ENCODE measurements around the gene TSPAN18.

TSPAN18 gene

DNA sequence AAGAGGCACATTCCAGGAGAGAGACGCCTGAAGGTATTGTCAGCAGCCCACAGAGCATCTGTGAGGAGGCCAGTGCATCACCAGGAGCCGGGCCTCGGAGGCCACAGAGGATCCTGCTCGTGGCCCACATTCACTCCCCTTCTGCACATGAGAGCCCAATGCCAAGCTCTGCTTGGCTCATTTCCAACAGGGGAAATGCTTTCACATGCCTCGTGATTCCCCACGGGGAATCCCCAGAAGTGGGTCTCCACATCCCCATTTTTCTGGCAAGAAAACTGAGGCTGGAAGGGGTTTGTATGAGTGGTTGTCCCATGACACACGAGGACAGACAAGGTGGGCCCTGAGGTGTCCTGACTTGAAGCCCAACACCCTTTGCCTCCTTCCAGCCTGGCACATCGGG is 189.6 kb downstream of the TSPAN18 start:
- no peak for DNase-seq (ENCODE audit: low read depth, low spot score)

DNA sequence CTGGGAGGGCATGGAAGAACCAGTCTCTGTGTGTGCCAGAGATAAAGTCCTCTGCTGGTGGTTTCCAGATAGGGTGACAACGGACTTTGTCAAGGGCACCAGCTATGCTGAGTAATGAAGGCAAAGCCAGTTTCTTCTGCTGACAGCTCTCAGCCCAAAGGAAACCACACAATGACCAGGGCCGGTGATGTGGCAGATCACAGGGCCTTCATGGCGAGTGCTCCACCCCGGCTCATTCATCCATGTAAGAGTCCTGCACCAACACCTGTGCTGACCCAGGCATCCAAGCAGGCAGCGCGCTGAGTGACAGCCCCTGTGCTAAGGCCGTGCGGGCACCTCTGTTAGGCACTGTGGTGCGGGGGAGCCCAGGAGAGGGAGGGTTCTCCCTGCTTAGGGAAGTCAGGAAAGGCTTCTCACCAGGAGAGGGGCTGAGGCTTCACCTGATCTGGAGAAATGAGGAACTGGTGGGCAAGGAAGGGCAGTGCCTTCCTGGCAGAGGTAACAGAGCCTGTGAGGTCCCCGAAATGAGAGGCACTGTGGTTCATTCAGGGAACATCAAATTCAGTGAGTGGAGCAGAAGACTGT is 190.1 kb downstream of the TSPAN18 start:
- DNase-seq (ENCODE audit: low read depth, low spot score): no peak

DNA sequence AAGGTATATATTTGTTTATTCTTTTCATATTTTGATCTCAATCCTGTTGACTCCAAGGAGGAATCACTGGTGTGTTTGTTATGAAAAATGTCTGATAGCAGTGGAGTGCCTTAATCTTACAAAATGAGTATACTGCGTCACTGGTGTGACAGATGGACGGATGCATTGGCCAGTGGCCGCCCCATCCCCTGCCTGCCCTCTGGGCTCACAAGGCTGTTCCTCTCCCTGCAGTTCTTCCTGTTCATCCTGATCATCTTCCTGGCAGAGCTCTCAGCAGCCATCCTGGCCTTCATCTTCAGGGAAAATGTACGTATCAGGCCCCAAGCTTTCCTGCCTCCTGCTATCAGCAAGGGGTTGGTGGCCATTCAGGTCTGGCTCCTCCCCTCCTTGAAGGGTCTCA is 191.0 kb downstream of the TSPAN18 start:
- no peak for DNase-seq (ENCODE audit: low read depth, low spot score)

DNA sequence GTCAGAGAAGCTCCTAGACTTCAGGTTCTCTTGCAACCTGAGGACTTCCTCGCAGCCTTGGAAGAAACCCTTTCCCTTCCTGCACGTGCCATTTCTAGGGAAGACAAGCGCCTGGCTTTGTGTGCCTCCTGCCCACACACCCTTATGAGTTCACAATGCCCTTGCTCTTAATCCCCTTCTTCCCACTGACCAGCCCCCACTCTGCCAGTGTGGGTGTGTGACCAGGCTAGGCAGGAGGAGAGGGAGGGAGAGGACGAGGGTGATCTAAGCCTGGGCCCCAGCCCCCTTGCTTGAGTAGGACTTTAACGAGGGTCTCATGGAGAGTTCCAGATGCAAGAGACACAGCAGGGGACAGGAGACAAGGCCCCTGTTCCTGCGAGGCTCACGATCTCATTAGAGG is 193.7 kb downstream of the TSPAN18 start:
- DNase-seq (ENCODE audit: low read depth, low spot score): no peak

DNA sequence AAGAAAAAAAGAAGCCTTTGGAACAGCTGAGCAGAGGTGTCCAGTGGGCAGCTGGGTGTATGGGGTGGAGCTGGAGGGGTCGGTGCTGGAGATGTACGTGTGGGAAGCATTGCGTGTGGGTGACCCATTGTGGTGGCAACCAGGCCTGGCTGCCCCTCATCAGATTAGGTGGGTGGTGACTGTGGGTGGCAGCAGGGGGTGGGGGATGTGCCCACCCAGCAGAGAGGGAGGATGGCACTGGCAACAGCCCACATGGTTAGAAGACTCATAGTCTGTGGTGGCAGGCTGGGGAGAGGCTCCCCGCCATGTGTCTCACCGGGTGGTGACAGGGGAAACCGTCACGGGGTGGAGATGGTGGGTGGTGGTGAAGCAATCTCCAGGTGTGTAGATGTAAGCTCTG is 196.4 kb downstream of the TSPAN18 start:
- no peak for DNase-seq (ENCODE audit: low read depth, low spot score)

DNA sequence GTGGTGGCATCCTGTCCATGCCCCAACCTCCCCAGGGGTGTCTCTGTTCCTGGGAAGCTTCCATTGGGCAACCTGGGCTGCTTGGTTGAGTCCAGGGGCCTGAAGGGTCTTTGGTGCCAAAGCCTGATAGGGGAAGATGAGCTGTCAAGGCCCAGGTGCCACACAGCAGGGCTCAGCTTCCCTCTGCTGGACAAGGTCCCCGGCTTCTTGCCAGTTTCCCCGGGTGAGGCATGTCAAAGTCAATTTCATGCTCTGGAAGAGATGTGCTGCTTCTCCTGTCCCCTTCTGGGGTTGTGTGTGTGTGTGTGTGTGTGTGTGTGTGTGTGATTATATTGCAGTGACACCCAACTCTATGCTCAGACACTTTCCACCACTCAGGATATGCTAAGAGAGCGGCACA is 197.0 kb downstream of the TSPAN18 start:
- DNase-seq (ENCODE audit: low read depth, low spot score): no peak

DNA sequence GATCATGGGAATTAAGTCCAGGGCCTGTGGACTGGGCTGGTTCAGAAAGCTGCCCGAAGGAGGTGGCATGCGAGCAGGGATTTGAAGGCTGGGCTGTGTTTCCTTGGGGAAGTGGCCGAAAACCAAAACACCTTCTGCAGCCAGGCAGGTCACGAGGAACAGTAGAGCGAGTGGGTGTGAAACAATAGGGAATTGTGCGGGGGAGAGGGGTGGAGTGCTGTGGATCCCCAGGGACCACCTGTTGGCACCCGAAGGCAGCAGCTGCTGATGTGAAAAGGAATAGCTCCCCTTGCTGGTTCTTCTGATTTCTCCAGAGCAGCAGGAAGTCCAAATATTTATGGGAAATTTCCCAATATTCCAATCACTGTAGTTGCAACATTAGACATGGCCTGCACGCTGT is 199.3 kb downstream of the TSPAN18 start:
- no peak for DNase-seq (ENCODE audit: low read depth, low spot score)

DNA sequence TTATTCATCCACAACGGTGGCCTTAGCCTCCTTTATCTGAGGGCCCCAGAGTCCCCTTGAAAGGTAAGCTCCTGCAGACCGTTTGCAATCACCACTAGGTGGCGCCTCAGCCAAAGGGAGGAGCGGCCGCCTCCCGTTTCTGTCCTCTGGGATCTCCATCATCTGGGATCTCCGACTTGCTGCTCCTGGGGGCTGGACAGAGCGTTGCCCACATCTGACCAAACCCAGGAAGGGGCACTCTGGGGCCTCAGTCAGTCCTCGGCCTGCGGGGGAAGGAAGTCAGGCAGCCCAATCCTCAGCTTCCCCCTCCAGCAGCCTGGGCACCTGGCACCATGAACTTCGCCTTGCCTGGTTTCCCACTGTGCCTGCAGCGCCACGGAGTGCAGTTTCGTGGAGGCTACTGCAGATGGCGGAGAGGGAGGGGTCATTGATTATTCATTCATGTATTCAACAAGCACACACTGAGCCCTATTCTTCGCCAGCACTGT is 200.5 kb downstream of the TSPAN18 start:
- no peak for DNase-seq (ENCODE audit: low read depth, low spot score)

DNA sequence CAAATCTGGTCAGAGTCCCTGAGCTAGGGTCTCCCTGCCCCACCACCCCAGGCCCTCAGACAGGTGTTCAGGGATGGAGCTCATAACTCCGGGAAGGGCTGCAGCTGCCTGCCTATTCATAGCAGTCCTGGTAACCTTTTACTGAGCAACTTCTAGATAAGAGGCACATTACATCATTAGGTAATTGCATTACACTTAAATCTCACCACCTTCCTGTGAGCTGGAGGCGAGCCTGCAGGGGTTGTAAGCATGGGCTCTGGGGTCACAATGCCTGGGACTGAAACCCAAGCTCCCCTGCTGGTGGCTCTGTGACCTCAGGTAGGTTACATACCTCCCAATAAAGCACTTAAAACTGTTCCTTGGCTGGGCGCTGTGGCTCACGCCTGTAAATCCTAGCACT is 201.4 kb downstream of the TSPAN18 start:
- DNase-seq (ENCODE audit: low read depth, low spot score): no peak

DNA sequence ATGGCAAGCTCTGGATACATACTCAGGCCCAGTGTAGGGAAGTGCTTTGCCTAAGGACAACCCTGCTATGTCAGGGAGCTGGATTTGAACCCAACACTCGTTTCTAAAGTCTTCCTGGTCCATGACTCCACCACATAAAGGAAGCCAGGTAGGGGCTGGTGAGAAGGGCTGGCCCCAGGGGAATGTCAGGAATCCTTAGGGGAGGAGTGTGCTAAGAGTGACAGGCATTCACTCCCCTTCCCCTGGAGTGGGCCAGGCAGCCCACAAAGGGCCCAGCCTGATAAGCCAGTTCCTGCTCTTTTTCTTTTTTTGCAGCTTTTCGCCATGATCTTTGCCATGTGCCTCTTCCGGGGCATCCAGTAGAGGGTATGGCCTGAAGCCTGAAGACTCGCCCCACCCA is 202.1 kb downstream of the TSPAN18 start:
- no peak for DNase-seq (ENCODE audit: low read depth, low spot score)

DNA sequence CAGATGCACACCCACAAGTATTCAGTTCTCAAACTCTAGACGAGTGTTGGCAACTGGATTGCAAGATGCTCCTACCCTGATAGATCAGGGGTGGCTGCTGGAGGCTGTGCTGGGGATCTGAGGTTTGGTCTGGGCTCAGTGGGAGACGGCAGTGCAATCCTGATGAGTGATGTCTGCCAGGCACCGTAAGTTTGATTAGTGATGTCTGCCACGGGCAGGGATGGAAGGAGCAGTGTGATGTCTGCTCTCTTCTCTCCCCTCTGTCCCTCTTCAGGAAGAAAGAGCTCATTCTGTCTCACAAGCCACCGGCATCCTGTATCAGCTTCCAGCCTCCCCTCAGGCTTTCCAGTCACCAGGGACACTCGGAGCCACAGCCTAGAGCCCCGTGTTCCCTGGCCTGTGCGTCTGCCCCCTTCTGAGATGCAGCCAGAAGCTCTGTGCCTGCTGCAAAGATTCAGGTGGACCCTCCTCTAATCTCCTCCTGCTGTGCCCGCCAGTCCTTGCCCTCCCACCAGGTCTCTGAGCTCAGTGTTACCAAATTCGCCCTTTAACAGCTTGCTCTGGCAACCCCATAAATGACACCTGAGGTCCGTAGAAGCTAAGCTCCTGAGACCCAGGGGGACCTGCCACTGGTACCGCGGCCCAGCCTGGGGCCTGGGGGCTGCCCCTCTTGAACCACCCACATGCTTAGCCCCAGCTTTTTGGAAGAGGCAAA is 204.0 kb downstream of the TSPAN18 start:
- no peak for DNase-seq (ENCODE audit: low read depth, low spot score)

DNA sequence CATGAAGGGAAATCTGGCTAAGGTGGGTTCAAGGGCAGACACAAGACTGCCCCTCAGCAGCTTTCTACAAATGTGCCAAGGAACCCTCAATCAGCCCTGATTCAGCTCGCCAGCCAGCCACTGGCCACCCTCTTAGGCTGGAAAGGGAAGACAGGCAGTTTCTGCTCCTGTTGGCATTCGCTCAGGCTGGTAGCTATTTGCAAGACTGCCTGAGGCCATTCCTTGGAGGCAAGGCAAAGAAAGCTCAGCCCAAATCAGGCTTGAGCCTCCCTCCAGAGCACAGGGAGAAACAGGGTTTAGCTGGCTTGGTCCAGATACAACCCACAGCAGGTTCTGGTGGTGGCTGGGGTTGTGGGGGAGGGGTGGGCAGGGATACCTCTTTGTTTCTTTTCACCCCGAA is 204.7 kb downstream of the TSPAN18 start:
- DNase-seq (ENCODE audit: low read depth, low spot score): no peak

DNA sequence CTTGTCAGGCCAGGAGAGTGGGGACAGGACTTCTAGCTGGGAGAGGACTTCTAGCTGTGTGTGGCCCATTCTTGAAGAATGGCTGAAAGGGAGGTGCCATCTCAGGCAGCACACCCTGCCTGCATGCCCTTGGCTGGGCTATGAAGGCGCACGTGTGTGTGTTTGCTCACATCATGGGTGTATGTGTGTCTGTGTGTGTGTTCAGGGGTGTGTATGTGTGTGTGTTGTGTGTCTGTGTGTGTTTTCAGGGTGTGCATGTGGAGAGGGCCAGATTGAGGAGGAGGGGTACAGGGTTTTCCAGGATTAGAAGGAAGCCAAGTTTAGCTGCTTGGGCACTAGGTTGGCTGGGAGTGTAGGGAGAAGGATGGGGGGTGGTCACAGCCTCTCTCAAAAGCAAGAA is 207.3 kb downstream of the TSPAN18 start:
- DNase-seq (ENCODE audit: low read depth, low spot score): no peak

DNA sequence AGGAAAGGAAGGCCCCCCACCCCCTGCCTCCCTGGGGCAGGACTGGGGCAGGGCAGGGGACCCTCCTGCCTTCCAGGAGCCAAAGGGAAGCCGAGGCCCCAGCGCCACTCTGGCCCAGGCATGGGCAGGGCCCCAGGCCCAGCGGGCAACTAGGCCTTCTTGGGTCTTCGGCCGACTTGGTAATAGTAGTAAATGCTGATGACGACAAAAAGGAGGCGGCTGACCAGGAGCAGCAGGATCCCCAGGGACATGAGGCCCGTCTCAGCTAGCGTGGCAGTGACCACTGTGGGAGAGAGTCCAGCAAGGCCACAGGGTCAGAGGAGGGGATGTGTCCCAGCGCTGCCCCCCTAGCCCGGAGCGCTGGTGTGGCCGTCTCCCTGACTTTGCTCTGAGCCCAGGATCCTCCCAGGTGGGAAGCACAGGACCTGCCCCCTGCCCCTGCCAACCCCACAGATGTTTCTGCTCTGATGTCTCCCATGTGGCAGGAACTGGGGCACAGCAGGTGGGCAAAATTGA is 208.0 kb downstream of the TSPAN18 start:
- DNase-seq (ENCODE audit: low read depth, low spot score): no peak

DNA sequence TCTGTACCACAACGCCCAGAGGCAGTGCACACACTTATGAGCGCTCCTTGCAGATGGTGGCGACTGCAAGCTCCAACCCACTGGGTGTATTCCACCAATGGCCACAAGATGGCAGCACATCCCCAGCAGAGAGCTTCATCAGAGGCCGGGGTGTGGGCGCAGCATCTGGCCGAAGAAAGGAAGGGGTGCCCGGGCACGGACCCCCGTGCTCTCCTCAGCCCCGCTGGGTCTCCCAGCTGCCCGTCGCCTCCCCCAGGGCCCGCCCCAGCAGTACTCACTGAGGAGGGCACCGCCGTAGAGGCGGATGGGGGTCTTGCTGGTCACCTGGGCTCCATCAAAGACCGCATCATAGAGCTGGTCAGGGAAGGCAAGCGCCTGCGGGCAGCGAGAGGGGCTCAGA is 209.8 kb downstream of the TSPAN18 start:
- DNase-seq (ENCODE audit: low read depth, low spot score): no peak

DNA sequence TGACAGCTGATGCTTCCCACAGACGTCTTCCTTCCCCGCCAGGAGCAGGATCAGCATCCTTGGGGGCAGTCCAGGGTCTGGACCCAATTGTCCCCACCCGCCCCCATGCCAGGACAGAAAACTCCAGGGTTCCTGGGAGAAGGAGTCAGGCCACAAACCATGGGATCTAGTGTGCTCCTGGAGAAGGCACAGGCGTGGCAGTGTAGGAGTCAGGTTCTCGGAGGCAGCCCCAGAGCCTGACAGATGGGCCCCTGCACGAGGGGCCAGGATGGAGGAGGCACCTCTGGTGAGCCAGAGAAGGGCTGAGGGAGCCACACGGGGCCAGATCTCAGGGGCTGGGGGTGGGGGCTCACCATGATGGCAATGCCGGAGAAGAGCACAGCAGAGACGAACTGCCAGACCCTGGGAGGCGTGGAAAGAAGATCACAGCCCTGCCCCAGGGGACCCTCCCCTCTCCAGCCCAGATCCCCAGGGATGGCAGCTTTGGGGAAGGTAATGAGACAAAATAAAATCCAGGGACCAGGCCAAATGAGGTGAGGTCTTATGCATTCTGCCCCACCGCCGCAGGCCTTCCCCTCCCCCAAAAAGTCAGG is 210.3 kb downstream of the TSPAN18 start:
- DNase-seq (ENCODE audit: low read depth, low spot score): no peak

DNA sequence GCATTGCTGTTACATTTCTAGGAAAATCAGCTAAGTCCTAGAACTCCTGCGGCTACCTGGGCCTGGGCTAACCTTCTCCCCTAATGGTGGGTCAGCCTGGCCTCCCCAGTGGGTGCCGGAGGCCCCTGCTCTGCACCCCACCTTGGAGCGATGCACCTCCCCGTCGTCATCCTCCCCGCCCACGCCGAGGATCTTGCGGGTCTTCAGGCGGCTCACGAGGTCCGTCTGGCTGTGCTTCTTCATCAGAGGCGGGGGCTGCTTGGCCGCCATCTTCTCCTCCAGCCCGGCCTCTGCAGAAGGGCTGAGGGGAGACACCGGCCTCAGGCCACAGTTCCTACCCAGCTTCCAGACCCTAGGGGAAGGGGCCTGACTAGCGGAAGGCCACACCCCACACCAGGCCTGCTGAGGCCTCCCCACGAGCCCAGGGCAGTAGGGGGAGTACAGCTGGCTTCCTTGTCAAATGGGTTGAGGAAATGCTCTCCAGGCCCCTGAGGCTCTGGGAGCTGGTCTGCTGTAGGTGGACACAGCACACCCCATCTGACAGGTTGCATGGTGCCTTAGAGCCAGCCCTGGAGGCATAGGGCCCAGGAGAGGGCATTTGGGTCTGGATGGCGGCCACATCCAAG is 211.4 kb downstream of the TSPAN18 start:
- DNase-seq (ENCODE audit: low read depth, low spot score): no peak

DNA sequence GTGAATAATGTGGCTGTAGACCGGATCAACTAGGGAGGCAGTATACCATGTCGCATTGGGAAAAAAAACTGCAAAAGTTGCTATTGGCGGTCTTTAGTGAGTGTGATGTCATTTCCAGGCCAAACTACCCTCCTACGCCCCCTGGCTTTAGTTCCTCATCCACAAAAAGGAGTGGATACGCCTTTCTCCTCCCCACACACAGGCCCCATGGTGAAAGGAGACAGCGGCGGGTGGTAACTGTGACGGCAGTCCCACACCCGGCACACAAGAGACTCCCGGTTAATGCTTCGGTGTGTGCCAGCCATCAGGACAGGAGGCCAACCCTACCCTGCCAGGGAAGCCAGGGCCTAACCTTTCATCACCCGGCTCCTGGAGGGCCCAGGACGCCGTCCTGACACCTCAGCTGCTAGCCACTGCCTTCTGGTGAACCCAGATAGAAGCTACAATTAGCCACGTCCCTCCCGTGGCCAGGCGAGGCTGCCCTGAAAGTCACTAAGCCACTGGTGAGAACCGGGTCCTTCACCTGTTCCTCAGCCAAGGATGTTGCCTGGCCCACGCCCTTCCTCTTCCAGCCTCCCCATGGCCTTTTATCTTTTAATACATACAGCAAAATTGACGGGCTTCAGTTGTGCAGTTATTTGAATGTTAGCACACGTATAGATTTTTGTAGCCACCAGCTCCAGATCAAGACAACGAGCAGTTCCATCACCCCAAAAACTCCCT is 213.1 kb downstream of the TSPAN18 start:
- DNase-seq (ENCODE audit: low read depth, low spot score): no peak

DNA sequence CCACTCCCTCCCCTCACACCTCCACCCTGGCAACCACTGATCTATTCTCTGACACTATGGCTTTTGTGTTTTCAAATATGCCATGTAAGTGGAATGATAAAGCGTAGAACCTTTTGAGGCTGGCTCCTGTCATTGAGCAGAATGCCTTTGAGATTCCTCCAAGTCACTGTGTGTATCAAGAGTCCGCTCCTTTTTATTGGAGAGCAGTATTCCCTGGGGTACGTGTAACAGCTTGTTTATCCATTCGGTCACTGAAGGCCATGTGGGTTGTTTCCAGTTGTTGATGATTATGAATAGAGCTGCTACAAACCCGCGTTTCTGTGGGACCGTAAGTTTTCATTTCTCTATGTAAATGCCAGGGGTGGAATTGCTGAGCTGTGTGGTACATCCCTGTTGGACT is 213.6 kb downstream of the TSPAN18 start:
- DNase-seq (ENCODE audit: low read depth, low spot score): no peak

DNA sequence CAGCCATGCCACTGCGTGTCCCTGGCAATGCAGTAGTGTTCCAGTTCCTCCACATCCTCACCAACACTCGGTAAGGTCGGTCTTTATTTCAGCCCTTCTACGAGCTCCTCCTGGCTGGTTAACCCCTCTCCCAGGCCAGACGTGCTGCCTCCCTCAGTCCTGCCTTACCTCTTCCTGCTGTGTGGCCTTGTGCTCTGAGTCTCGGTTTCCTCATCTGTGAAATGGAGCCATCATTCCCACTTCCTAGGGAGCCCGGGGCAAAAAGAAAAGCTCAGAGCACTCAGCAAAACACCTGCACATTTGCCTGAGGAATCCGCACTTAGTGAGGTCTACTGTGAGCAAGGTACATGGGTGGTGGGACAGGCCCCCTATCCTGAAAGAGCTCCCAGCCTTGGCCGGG is 214.1 kb downstream of the TSPAN18 start:
- no peak for DNase-seq (ENCODE audit: low read depth, low spot score)

DNA sequence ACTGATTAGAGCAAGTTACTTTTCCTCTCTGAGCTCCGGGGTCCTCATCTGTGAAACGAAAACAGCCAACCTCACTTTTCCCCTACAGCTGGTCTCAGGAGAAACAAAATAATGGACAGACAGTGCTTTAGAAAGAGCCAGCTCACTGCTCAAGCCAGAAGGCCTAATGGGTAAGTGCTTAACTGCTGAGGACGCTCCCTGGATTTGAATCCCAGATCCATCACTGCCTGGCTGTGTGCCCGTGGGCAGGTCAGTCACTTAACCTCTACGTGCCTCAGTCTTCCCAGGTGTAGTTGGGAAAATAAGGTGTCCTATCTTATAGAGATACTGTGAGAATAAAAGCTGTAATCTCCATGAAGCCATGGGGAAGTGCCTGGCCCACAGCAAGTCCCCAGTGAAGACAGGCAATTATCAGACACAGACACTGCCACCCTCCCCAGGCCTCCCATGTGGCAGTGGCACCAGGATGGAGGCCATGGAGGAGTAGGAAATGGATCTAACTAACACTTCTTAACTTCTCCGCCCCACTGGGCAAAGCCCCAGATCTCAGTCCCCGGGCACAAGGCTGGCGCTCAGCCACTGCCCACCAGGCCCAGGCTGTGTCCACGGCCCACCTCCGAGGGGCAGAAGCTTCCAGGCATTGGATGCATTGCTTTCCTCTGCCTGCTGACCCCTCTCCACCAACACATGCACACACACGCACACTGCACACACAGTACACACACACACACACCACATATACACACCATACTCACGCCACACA is 214.7 kb downstream of the TSPAN18 start:
- DNase-seq (ENCODE audit: low read depth, low spot score): no peak
